WERI-Rb-1 (cell line): Measurements from ENCODE around the gene PDGFA.

ENCODE experiments used
- DNase-seq: peaks from one replicate; pipeline ENCODE4 v3.0.0-alpha.2; 2020
- H3K27ac ChIP-seq: fragments of 250-450 bp; sonication (Bioruptor Pico); 2 replicates; pipeline ENCODE4 v1.5.1; 2020; ENCODE audit warnings: mild to moderate bottlenecking, moderate library complexity
- H3K27me3 ChIP-seq: fragments of 250-450 bp; sonication (Bioruptor Pico); 2 replicates; pipeline ENCODE4 v1.5.1; 2021; ENCODE audit warnings: mild to moderate bottlenecking, low read depth, moderate library complexity; ENCODE audit not compliant: insufficient read depth, severe bottlenecking
- H3K36me3 ChIP-seq: fragments of 250-450 bp; sonication (Bioruptor Pico); 2 replicates; pipeline ENCODE4 v1.5.1; 2020; ENCODE audit warnings: mild to moderate bottlenecking, moderate library complexity
- H3K4me3 ChIP-seq: 2 replicates; pipeline ENCODE4 v1.5.1; 2011; ENCODE audit warnings: low read depth, mild to moderate bottlenecking, control low read depth, low read length
- H3K9me3 ChIP-seq: fragments of 250-450 bp; sonication (Bioruptor Pico); 2 replicates; pipeline ENCODE4 v1.5.1; 2021; ENCODE audit warnings: mild to moderate bottlenecking, moderate library complexity; ENCODE audit not compliant: severe bottlenecking
- CTCF ChIP-seq: IDR thresholded peaks from 2 replicates; pipeline ENCODE4 v1.5.1; 2011; ENCODE audit warnings: low read depth, mild to moderate bottlenecking, control low read depth, inconsistent platforms, low read length

PDGFA gene

GRCh38 chr7:510782-511281 lies 8.8 kb downstream of the PDGFA start:
- no peak overlapping the region for H3K4me3 ChIP-seq
- no peak for TF ChIP-seq CTCF

GRCh38 chr7:510131-510481 lies 9.5 kb downstream of the PDGFA start:
- Histone ChIP-seq H3K4me3 (no peak overlapping the region), H3K36me3 (no peaks in the 10 kb centered on the region), H3K27me3 (peaks cover under 1% of the 10 kb centered on the region), H3K27ac (no peak overlapping the region), H3K9me3 (no peaks in the 10 kb centered on the region)
- no peak for TF ChIP-seq CTCF
- no peak for DNase-seq

More at GRCh38 chr7:510782-511281, 8.8 kb downstream of the PDGFA start:
- DNase-seq: no peak
- Histone ChIP-seq H3K36me3 (no peaks in the 10 kb centered on the region), H3K27ac (no peak overlapping the region), H3K27me3 (peaks cover 6% of the 10 kb centered on the region), H3K9me3 (no peaks in the 10 kb centered on the region)

- Histone ChIP-seq H3K36me3 (no peaks in the 10 kb centered on the region), H3K4me3 (no peak overlapping the region), H3K27ac (no peak overlapping the region), H3K27me3 (no peaks in the 10 kb centered on the region), H3K9me3 (no peaks in the 10 kb centered on the region)
- DNase-seq: no peak
- no peak for TF ChIP-seq CTCF
Observed at GRCh38 chr7:509426-510130, 10.1 kb downstream of the PDGFA start.

- TF ChIP-seq CTCF: no peak
- Histone ChIP-seq H3K9me3 (no peaks in the 10 kb centered on the region), H3K4me3 (no peak overlapping the region), H3K27me3 (no peaks in the 10 kb centered on the region), H3K27ac (no peak overlapping the region), H3K36me3 (no peaks in the 10 kb centered on the region)
- no peak for DNase-seq
Observed at GRCh38 chr7:508461-509170, 11.0 kb downstream of the PDGFA start.

- no peaks in the 10 kb centered on the region for H3K9me3 ChIP-seq
- no peak for TF ChIP-seq CTCF
- H3K4me3 ChIP-seq: no peak overlapping the region
- DNase-seq: no peak
- H3K36me3 ChIP-seq: no peaks in the 10 kb centered on the region
- no peak overlapping the region for H3K27ac ChIP-seq
- no peaks in the 10 kb centered on the region for H3K27me3 ChIP-seq
Observed at GRCh38 chr7:507623-508300, 11.9 kb downstream of the PDGFA start.
